T-helper 22 cell (primary cell): ENCODE measurements around the gene ZFP36L2.

Experiments
- DNase-seq: peaks from one replicate; pipeline ENCODE4 v3.0.0-alpha.2; 2020; ENCODE audit warnings: low read depth

The ZFP36L2 gene

DNA sequence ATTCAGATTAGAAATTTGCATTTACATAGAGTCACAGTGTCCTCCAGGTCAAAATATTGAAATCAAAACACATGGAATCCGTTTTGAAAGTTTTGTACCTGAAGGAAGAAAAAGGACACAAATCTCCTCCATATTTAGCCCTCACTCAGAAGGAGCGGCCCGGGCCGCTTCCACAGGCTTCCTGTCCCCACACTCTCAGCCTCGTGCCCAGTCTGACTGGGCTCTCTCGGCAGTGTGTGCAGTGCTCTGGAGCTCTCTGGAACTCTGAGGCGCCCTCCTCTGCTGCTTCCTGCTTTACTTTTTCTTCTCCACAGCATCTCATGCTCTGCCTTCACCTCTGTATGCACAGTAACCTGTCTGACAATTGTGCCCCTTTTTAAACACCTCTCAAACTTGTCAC is 22.2 kb upstream of the ZFP36L2 start:
- no peak for DNase-seq

DNA sequence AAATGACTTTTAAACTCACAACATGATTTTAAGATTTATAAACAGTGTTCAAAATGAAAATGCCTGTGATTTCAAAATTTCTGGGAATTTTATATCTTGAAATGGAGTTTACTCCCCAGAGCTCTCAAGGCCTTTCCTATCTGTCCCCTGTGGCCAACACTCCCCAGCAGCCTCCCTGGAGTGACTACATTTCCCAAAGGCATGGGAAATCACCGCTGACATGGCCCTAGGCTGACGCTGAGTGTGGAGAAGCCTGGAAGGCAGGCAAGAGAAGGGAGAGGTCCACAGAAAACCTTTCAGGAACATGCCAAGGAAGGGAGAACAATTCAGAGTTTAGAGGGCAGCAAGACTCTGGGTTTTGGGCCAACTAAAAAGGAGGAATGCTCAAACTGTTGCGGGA is 20.2 kb upstream of the ZFP36L2 start:
- DNase-seq: no peak

GRCh38 chr2:43241558-43241957 is 15.2 kb upstream of the ZFP36L2 start:
- no peak for DNase-seq

DNA sequence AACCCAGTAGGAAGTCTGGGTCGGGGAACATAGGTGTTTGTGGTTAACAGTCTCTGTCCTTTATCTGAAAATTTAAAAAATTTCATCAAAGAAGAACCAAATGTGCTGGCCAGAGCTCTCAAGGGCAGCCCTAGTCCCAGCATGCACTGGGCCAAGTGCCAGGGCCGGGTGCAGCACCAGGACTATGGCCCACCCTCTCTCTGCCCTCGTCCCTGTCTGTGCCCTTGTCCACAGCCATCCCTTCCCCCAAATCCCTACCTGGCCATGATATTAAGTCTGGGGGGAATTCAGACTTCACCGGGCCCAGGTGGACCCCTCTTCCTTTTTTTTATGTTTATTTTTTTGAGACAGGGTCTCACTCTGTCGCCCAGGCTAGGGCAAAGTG is 14.4 kb upstream of the ZFP36L2 start:
- no peak for DNase-seq

DNA sequence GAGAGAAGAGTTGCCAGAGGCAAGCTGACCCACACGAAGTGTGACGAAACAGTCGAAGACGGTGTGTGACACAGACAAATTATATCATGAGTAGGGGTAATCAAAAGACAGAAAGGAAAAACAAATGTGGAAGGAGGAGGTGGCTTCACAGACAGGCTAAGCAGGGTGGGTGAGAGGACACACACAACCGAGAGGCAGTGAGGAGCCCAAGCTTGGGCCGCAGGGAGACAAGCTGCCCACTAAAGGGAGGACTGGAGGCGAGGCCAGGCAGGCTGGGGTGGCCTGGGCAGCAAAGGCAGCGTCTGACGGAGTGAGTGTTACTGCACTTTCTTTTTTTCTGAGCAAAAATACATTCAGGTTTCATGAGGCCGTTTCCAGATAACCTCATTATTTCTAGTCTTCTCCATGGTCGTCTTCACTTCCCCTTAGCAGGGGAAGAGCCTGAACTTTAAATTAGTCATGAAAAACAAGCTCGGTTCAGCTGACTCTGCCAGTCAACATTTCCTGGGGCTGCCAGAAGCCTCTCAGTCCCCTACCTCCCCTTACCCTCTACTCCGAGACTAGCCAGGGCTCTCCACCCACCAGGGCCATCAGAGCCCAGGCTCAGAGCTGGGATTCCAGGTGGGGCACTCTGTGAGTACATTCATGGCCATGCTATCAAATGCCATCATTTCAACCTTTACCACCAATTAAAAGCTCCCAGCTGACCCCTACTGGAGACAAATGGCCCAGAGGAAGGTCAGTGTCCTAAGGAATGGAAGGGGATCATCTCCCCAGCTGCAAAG is 13.8 kb upstream of the ZFP36L2 start:
- DNase-seq: no peak

- no peak for DNase-seq
Observed at GRCh38 chr2:43238813-43239212, 12.4 kb upstream of the ZFP36L2 start.

GRCh38 chr2:43238176-43238575 is 11.8 kb upstream of the ZFP36L2 start:
- no peak for DNase-seq

DNA sequence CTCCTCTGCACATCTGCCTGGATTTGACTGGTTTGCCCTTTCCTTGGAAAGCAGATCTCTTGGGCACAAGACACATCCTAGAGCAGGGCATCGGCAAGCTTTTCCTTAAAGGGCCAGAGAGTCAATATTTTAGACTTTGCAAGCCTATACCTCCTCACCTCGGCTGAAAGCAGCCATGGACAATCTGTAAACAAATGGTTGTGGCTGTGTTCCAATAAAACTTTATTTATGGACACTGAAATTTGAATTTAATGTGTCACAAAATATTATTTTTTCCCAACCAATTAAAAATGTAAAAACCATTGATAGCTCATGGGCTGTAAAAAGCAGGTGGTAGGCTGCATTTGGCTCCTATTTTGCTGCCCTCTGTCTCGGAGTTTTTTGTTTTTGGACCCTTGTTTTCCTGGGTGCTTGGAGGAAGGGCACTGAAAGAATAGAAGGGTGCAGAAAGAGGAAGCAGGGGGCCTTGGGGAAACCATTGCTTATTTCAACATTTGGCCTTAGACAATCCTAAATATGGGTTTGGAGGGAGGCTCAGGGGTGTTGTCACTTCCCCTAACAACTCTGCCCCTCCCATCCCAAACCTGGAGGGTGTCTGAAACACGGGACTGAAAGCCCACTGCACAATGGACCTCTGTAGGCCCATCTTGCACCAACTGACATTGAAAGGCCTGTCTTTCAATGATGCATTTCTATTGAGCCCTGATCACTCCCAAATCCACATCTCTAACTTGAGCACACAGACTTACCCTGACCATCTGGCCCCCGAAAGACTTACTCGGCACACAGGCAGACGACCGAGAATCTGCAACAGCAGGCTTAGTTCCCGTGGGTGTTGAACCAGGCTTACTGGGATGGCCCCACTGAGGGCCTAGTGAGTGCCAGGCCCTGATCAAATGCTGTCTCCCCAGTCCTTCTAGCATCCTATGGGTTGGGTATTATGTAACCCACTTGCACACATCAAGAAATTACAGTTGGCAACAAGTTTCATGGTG is 7.1 kb upstream of the ZFP36L2 start:
- no peak for DNase-seq

DNA sequence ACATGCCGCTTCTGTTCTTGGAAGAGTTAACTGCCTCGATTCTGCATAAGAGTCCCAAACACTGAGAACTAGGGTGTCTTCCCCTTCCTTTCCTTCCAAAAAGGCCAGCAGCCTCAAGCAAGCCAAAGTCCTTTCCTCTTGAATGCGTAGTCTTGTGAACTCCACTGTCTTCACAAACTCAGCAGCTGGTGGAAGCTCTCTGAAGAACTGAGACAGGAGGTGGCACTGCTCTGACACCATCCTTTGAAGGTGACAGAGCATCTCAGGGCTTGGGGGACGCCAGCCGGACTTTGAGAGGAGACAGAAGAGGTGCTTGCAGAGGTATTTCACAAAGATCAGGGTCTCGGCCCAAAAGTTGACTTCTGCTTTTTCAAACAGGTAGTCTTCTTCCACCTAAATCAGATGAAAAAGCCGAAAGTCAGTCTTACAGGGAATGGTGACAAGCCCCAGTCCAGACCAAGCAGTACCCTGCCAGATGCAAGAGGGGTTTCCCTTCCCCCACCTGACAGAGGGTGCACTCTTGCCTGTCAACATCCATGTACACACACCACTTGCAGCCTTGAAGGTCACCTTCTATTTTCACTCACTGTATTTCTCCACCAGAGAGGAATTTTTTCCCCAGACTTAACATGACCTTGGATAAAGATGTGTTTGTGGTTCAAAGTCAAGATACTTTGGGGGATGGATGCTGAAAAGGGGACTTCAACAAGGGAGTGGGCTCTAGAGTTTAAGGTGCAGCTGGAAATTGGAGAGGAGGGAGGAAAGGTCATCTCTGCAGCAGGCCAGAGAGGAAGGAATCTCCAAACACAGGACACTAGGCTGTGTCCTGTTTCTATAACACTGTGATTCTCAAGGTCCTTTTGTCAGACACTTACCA is 4.8 kb upstream of the ZFP36L2 start:
- no peak for DNase-seq

- no peak for DNase-seq
Observed at GRCh38 chr2:43230351-43230885, 4.0 kb upstream of the ZFP36L2 start.

DNA sequence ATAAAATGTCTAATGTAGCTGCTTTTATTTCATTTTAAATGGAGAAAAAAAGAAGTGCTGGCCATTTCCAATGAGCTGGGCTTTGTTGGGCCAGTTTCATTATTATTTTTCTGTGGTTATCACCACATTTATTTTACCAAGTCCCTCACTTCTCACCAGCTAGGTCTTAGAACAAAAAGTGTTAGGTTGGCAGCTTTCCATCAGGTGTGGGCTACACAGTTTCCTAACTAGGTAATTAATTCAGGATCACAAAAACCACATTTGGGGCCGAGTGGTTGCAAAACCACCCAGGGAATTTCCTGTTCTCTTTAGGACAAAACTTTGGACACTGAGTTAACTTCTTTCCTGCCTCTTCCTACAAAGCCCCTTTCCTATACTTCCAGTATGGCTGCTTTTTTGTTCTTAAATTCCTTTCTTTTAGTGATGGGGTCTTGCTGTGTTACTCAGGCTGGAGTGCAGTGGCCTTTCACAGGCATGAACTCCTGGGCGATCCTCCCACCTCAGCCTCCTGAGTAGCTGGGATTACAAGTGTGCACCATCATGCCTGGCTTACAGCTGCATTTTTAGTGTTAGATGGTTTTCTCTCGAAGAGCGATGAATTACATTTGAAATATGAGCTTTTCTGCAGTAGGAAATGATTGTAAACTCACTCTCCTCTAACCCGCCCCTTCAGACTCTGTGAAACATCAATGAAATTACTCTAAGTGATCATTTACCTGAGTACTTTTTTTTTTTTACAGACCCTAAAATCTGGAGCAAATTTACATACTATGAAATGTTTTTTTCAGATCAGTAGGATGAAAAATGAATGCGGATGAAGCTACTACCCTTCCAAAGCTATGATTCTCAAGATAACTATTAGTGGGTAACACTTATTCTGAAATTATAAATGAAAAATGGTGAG is 2.6 kb upstream of the ZFP36L2 start:
- peak; percentile 25 for DNase-seq

- no peak for DNase-seq
Observed at GRCh38 chr2:43228321-43228751, 1.9 kb upstream of the ZFP36L2 start.

DNA sequence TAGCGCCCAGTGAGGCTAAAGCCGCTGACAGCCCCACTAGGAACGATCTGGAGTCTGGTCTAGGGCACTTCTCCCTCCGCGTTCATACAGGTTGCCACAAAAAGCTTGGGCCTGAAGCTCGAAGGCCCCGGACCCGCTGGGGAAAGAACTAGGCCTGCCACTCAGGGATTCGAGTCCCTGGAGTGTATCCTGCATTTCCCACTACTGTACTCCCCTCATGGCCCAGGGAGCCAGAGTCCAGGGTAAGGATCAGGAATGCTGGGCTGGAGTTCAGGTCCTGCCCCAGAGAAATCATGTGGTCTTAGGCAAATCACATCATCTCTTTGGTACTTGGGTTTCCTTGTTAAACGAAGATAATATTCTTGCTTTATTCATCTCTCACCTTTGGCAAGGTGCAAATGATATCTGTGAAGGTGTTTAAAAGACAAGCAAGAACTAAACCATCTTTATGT is 1.4 kb upstream of the ZFP36L2 start:
- no peak for DNase-seq

DNA sequence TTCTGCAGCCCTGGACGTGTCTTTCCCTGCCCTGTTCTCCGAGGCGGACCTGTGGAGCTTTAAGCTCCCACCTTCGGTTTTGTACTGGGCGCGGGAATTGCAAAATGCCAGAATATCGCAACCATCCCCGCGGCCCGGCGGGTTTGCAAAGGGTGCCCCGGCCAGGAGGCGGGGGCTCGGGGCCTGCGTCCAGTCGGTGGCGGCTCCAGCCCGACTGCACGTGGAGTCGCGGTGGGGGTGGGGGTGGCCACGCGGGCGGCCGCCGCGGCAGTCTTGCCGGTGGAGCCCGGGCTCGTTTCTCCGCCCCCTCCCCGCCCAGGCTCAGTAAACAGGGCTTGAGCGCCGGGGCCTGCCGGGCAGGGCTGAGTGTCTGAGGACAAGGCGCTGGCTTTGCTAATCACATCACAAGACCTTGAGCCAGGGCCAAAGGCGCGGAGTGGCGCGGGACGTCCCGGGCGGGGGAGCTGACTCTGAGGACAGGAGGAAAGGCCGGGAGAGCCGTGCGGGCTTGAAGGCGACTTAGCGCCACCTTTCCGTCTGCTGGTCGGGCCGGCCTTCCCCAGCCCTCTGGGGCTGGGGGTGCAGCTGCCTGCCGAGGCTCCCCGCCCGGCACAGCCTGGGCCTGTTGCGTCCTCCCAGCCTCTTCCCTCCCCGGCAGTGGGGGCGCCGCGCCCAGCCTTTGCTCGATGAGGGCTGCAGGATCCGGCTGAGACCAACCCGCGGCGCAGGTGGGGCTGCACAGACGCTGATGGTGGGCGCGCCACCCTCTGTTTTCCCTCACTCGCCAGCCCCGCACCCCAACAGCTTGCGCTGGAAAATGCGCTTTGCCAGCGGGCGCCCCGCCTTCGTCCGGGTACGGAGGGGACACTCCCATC is 786 bp upstream of the ZFP36L2 start:
- DNase-seq: peak; percentile 35

DNA sequence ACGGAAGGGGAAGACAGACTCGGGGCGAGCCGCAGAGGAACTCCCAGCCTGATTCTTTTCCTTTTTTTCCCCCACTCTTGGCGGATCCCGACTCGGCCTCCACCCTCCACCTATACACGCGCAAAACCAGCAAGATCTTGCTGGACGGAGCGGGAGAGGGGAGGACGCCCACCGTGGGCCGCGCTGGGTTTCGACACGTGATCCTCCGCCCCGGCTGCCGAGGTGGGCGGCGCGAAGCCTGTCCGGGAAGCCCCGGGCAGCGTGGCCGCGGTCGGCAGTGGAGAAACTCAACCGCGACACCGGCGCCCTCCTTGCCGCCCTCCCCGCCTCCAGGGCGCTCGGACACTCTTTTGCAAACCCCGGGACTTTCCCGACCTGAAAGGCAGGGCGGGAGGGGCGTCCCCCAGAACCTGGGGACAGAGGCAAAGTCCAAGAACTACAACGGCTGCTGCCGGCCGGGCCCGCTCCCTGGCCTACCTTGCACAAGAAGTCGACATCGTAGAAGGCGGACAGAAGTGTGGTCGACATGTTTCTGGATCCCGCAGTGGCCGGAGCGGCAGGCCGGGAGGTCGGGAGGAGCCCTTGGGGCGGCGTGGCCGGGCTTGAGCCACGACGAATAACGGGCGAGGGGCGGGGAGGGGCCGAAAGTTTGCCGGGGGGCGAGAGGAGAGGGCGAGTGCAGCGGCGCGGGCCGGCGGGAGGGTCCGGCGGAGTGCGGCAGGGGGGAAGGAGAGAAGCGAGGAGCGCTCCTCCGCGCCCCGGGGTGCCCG is 433 bp downstream of the ZFP36L2 start:
- DNase-seq: peak; percentile 46

GRCh38 chr2:43225093-43225787 is 1.2 kb downstream of the ZFP36L2 start:
- peak; percentile 26 for DNase-seq

DNA sequence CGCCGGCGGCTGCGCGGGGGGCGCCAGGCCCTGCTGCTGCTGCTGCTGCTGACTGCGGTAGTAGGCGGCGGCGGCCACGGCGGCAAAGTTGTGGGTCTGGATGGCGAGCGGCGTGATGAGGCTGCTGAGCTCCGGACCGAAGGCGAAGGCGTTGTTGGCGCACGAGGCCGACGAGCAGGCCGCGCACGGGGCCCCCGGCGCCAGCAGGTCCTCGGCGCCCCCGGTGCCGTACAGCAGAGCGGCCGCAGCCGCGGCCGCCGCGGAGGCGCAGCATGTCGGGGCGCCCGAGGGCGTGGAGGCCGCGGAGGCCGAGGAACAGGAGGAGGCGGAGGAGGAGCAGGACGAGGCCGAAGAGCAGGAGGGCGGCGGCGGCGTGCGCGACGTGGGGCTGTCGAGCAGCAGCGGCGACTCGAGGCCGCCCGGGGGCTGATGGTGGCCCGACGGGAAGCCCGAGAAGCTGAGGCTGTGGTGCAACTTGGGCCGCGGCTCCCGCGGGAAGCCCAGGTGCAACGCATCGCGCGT is 1.8 kb downstream of the ZFP36L2 start:
- peak; percentile 18 for DNase-seq

GRCh38 chr2:43224131-43224570 is 2.3 kb downstream of the ZFP36L2 start:
- DNase-seq: peak; percentile 39
